Fibroblast of mammary gland (primary cell): Measurements from ENCODE around the gene SUMF1.

Experiments
- DNase-seq: peaks from one replicate; pipeline ENCODE4 v3.0.0-alpha.2; 2010; ENCODE audit warnings: low read depth
- H3K4me3 ChIP-seq: 2 replicates; pipeline ENCODE4 v1.5.1; 2011; ENCODE audit warnings: low read depth, mild to moderate bottlenecking, low read length, moderate library complexity; ENCODE audit not compliant: control insufficient read depth
- TF ChIP-seq, protein P1 (sequence below): conservative IDR thresholded peaks from 2 replicates; pipeline ENCODE4 v1.5.1; 2011; ENCODE audit warnings: low read depth, low read length, inconsistent platforms; ENCODE audit not compliant: control insufficient read depth, insufficient read depth

Gene SUMF1

DNA sequence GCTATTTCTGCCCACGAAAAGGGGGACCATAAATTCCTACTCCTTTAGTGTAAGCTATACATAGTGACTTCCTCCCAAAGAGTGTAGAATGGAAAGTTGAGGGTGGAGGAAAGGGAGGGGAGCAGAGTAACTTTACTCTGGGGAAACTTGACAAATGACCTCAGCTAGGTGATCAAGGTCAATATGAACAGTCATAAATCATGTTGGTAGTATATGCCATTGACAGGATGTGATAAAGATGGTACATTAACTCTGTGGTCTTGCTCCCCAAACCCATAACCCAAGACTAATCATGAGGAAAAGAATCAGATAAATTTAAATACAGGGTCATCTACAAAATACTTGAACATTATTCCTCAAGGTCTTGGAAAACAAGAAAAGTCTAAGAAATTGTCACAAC is 145.3 kb downstream of the SUMF1 start:
- DNase-seq: no peak
- H3K4me3 ChIP-seq: no peak overlapping the region

DNA sequence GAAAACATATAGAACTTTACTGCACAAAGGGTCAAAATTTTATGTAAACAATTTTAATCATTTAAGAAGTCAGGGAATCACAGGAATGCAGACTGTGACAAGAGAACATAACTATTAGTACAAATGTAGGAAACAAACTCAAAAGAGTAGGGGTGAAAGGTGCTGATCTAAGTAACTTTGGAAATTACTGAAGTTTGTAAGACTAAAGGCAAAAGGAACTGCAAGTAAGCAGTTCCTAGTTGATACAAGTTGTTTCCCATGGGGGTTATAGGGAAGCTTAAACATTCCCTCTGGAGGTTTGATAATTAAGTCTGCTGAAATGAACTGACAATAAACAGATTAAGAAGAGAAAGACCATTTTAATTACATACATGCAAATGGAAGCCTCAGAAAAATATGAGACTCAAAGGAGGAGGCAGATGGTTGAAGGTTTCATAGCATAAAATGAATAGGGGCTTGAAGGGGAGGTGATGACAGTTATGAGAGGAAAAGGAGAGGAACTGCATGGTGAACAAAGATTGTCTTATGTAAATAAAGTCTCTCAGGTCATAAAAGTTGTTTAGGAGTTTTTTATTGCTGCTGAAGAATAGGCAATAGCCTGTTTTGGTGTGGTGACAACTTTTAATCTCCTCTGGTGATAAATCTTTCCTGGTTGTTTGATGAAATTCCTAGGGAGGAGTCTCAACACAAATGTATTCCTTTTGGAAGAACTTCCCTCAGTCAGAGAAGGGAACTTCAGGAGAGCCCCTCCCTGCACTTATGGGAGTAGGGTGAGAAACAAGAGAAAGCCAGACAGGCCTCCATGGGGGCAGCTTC is 146.8 kb downstream of the SUMF1 start:
- DNase-seq: no peak
- H3K4me3 ChIP-seq: no peak overlapping the region
- TF ChIP-seq, protein P1, sequence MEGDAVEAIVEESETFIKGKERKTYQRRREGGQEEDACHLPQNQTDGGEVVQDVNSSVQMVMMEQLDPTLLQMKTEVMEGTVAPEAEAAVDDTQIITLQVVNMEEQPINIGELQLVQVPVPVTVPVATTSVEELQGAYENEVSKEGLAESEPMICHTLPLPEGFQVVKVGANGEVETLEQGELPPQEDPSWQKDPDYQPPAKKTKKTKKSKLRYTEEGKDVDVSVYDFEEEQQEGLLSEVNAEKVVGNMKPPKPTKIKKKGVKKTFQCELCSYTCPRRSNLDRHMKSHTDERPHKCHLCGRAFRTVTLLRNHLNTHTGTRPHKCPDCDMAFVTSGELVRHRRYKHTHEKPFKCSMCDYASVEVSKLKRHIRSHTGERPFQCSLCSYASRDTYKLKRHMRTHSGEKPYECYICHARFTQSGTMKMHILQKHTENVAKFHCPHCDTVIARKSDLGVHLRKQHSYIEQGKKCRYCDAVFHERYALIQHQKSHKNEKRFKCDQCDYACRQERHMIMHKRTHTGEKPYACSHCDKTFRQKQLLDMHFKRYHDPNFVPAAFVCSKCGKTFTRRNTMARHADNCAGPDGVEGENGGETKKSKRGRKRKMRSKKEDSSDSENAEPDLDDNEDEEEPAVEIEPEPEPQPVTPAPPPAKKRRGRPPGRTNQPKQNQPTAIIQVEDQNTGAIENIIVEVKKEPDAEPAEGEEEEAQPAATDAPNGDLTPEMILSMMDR: no peak

More for the DNA sequence above, 145.3 kb downstream of the SUMF1 start:
- TF ChIP-seq, protein P1: no peak

DNA sequence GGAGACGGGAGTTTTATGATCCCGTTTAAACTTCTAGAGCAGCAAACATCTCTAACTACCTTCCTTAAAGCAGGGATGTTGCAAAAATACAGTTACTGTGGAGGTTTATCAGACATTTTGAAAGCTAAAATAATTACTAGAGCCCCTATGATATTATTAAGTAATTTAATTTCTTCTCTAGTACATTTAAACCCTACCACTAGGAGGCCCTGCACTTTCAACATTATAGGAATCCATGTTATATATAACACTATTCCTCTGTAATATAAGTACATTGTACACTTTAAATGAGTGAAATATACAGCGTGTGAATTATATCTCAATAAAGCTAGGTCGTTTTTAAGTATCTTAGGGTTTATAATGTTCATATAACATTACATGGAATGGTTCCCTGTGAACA is 152.4 kb downstream of the SUMF1 start:
- TF ChIP-seq, protein P1: peak; percentile 36
- DNase-seq: no peak
- no peak overlapping the region for H3K4me3 ChIP-seq

DNA sequence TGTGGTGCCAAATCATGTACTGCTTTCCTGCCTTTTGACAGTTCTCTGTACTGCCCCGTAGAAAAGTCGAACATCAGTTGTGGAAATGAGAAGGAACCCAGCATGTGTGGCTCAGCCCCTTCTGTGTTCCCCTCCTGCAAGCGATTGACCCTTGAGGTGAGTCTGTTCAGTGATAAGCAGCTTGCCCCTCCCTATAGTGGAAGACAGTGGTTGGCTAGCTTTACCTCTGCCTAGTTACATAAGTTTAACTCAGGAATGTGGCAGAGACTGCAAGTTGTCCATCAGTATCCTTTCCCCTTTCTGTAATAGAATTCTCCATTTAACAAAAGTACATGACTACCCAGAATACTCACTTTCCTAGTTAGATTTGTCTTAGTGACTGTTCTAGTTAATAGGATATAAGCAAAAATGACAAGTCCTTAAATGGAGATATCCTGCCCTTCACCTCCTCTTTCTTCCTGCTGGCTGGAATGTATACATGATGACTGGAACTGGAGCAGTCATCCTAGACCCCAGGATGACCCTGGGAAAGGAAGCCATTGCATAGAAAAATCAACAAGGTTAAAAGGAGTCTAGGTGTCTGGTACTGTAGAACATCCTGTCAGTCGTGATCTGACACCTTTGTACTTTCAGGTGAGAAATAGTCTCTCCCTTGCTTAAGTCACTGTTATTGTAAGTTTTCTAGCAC is 153.3 kb downstream of the SUMF1 start:
- TF ChIP-seq, protein P1: no peak
- no peak for DNase-seq
- H3K4me3 ChIP-seq: no peak overlapping the region

DNA sequence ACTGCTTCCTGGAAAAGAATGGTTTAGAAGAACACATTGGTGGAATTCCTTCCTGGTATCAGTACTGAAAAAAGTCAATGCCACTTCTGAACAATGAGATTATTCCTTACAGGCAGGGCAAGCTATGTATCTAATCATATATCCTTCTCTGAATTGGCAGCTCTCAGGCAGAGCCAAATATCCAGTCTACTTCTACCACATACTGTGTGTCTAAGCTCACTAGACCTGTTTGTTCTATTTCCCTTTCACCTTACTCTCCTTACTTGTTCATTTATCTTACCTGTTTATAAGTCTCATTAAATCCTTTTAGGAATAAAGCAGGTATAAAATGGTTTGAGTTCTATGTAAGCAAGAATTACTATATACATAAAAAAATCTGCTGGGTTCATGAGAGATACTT is 155.6 kb downstream of the SUMF1 start:
- DNase-seq: no peak
- no peak overlapping the region for H3K4me3 ChIP-seq
- TF ChIP-seq, protein P1: no peak
